RPMI8226 (cell line): ENCODE measurements around the gene ZNF492.
A peak's percentile ranks its signal among the peaks of the same experiment; 100 is the strongest.
"Not testable (repeated sequence)": the region's sequence is repeated elsewhere in the genome, so short reads cannot be mapped to it uniquely, and the experiment has no call there.

ENCODE experiments used
- DNase-seq: peaks from one replicate; pipeline ENCODE4 v3.0.0-alpha.2; 2015

Gene ZNF492

GRCh38 chr19:22617614-22618320, 16.4 kb upstream of the ZNF492 start:
- DNase-seq, result no peak

- DNase-seq, result no peak
Measured at GRCh38 chr19:22619371-22619770, 14.8 kb upstream of the ZNF492 start.

GRCh38 chr19:22619932-22620331, 14.2 kb upstream of the ZNF492 start:
- no peak for DNase-seq

GRCh38 chr19:22620401-22620800, 13.7 kb upstream of the ZNF492 start:
- DNase-seq, result no peak

- DNase-seq, result no peak
Measured at GRCh38 chr19:22620912-22621311, 13.2 kb upstream of the ZNF492 start.

- DNase-seq, result no peak
Measured at GRCh38 chr19:22622020-22622419, 12.1 kb upstream of the ZNF492 start.

GRCh38 chr19:22622901-22623840, 11.0 kb upstream of the ZNF492 start:
- DNase-seq, result no peak

GRCh38 chr19:22623841-22624221, 10.3 kb upstream of the ZNF492 start:
- no peak for DNase-seq

- no peak for DNase-seq
Measured at GRCh38 chr19:22625266-22626035, 8.7 kb upstream of the ZNF492 start.

GRCh38 chr19:22627526-22627925, 6.6 kb upstream of the ZNF492 start:
- DNase-seq, result no peak

- no peak for DNase-seq
Measured at GRCh38 chr19:22628401-22628800, 5.7 kb upstream of the ZNF492 start.

- DNase-seq, result peak; percentile 8
Measured at GRCh38 chr19:22634450-22634827, 315 bp downstream of the ZNF492 start.

GRCh38 chr19:22685493-22685892, 51.4 kb downstream of the ZNF492 start:
- DNase-seq, result not testable (repeated sequence)

- DNase-seq, result not testable (repeated sequence)
Measured at GRCh38 chr19:22702661-22703060, 68.5 kb downstream of the ZNF492 start.

GRCh38 chr19:22703096-22703495, 69.0 kb downstream of the ZNF492 start:
- DNase-seq, result not testable (repeated sequence)

GRCh38 chr19:22708983-22709382, 74.9 kb downstream of the ZNF492 start:
- no peak for DNase-seq
